GM12873 (cell line): Measurements from ENCODE around the gene C1orf52.

Source experiments
- CTCF ChIP-seq: IDR thresholded peaks from 2 replicates; pipeline ENCODE4 v1.5.1; 2012; ENCODE audit warnings: low read depth, mild to moderate bottlenecking, moderate library complexity, low read length, control low read depth; ENCODE audit not compliant: insufficient read depth; ENCODE audit errors: missing control alignments

The C1orf52 gene

GRCh38 chr1:85289207-85289847, 29.9 kb upstream of the C1orf52 start:
- TF ChIP-seq CTCF, result no peak

GRCh38 chr1:85284202-85284601, 24.7 kb upstream of the C1orf52 start:
- no peak for TF ChIP-seq CTCF

- no peak for TF ChIP-seq CTCF
These were observed 24.2 kb upstream of the C1orf52 start for GRCh38 chr1:85283475-85284199.

GRCh38 chr1:85282424-85282823, 23.0 kb upstream of the C1orf52 start:
- TF ChIP-seq CTCF, result peak; percentile 34

- TF ChIP-seq CTCF, result no peak
These were observed 21.2 kb upstream of the C1orf52 start for GRCh38 chr1:85280636-85281035.

- TF ChIP-seq CTCF, result no peak
These were observed 20.1 kb upstream of the C1orf52 start for GRCh38 chr1:85279458-85280080.

GRCh38 chr1:85278853-85279314, 19.4 kb upstream of the C1orf52 start:
- no peak for TF ChIP-seq CTCF
